GM18507 (cell line): ENCODE results near the gene ATF7IP2.
"Not testable (repeated sequence)": the region's sequence is repeated elsewhere in the genome, so short reads cannot be mapped to it uniquely, and the experiment has no call there.

Source experiments
- DNase-seq: peaks from one replicate; pipeline ENCODE4 v3.0.0; 2011; ENCODE audit warnings: low read depth; ENCODE audit not compliant: insufficient read length; ENCODE audit errors: extremely low spot score
- FAIRE-seq: peaks from 2 replicates; lab custom pipeline; 2011; peaks lifted over from hg19 to GRCh38; lab: Jason Lieb, UNC

The ATF7IP2 gene, protein sequence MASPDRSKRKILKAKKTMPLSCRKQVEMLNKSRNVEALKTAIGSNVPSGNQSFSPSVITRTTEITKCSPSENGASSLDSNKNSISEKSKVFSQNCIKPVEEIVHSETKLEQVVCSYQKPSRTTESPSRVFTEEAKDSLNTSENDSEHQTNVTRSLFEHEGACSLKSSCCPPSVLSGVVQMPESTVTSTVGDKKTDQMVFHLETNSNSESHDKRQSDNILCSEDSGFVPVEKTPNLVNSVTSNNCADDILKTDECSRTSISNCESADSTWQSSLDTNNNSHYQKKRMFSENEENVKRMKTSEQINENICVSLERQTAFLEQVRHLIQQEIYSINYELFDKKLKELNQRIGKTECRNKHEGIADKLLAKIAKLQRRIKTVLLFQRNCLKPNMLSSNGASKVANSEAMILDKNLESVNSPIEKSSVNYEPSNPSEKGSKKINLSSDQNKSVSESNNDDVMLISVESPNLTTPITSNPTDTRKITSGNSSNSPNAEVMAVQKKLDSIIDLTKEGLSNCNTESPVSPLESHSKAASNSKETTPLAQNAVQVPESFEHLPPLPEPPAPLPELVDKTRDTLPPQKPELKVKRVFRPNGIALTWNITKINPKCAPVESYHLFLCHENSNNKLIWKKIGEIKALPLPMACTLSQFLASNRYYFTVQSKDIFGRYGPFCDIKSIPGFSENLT

DNA sequence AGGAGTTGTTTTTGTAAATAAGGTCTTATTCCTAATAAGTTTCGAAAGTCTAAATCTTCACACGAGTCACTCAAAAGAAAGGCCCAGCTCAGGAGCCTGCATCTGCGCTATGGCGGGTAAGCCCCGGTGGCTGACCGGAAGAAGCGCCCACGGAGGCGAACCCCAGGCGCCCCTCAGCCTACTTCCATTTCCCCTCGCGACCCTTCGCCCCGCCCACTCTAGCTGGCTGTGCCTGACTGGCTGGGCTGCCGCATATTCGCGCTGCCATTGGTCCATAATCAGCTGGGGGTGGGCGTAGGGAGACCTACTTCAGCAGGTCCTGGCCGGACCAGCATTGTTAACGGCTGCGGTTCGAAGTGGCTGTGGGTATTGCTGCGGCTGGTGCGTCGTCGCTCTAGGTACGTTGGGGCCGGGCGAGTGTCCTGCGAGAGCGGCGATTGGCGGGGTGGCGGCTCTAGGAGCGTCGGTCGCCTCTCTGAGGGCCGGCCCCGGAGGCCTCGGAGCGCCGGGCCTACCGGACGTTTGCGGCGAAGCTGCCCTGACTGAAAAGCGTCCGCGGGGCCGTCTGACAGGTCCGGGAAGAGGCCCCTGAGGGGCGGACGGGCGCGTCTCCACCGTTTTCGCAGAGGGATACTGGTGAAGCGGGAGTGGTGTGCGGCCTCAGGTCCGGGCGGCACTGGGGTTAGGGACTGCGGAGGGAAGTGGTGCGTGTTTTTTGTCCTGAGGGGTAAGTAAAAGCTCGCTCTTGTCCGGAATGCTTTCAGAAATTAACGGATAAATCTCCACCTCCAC lies at the start of gene ATF7IP2:
Gene ATF7IP2, plus strand, starts transcription at position 337 of the 792 bp plus-strand sequence. CDS start 44,560 bp downstream, outside the sequence.
- DNase-seq (peak; percentile 86), FAIRE-seq (peak; percentile 90)

DNA sequence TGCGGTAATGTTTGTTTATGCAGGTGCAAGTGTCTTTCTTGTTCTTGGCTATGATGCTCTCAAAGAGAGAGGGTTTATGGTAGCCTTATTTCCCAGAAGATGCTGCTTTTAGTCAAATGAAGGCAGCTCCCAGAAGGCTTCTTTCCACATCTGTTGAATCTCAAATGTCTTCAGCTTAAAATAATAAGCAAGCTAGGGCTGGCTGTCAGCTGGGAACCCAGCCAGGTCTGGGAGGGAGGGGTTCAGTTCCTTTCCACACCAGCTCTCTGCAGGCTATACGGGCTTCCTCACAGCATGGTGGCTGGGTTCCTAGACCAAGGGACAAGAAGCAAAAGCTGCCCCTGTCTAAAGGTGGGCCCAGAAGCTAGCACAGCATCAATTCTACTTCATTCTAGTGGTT lies 47.4 kb upstream of the ATF7IP2 start:
- FAIRE-seq (no peak), DNase-seq (no peak)

DNA sequence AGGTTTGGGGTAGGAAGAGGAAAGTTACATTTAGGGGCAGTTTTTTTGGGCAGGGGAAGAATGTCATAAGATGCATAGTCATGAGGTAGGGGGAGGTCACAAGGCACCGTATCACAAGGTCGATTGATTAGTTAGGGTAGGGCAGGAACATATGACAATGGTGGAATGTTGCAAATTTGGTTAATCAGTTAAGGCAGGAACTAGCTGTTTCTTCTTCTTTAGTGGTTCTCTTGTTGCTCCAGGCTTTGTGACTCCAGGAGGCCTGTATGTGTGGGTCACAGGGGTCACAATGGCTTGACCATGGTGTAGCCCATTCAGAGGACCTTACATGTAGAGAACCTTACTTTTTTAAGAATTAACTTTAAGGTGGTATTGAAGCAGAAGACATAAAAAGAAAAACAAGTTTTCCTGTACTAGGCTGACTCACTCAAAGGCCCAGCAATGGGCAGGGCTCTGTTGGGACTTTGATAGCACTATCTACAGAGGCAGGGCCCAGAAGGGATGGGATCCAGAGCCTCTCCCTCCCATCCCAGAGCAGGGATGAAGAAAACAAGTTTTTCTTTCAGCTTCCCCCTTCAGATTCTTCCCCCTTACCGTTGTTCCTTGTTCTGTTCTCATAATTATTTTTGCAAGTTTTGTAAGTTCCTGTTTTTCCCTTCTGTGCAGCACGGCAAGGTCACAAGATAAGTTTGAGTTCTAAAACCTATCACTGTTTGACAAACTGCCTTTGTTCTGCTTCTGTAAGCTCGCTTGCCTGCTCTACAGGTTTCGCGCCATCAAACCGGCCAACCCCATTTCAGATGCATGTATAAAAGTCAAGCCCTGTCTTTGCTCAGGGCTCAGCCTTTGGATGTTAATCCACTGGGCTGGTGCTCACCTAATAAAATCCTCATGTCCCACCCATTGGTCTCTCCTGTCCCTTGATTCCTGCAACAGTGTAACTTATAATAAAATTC lies 45.8 kb upstream of the ATF7IP2 start:
- FAIRE-seq (no peak), DNase-seq (no peak)

DNA sequence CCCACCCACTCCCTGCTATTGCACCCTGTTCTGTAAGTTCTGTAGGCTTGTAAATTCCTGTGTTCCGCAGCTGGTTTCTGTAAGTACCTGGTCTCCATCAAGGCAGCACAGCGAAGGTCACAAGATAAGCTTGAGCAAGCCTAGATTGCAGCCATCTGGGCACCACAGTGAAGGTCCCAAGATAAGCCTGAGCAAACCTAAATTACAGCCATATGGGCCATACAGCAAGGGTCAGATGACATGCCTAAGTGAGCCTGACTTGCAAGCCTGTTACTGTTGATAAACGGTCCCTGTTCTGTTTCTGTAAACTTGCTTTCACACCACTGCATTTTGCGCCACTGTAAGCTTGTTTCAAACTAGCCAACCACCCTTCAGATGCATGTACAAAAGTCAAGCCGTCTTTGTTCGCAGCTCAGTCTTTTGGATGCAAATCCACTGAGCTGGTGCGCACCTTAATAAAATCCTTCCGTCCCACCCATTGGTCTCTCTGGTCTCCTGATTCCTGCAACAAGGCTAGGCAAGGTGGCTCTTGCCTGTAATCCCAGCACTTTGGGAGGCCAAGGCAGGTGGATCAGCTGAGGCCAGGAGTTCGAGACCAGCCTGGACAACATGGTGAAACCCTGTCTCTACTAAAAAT lies 42.6 kb upstream of the ATF7IP2 start:
- DNase-seq (no peak), FAIRE-seq (no peak)

DNA sequence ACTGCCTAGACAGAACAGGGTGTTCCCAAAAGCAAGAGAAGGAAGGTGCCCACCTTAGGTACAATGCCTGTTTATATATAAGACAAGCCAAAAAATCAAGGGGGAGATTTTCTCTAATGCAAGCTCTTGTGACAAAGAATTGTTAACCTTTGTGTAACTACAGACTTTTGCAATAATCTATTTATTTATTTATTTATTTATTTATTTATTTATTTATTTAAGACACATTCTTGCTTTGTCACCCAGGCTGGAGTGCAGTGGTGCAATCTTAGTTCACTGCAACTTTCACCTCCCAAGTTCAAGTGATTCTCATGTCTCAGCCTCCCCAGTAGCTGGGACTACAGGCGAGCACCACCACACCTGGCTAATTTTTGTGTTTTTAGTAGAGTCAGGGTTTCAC lies 41.2 kb upstream of the ATF7IP2 start:
- not testable (repeated sequence) for DNase-seq, FAIRE-seq

DNA sequence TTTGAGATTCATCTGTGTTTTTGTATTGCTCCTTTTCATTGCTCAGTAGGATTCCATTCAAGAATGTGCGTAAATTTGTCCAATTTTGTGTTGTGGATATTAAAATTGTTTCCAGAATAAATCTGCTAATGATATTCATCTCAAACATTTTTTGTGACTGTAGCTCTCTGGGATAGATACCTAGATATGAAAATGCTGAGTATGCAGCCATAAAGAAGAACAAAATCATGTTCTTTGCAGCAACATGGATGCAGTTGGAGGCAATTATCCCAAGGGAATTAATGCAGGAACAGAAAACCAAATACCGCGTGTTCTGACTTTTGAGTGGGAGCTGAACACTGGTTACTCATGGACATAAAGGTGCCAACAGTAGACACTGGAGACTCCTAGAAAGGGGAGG lies 40.2 kb upstream of the ATF7IP2 start:
- FAIRE-seq, result no peak
- DNase-seq, result no peak

DNA sequence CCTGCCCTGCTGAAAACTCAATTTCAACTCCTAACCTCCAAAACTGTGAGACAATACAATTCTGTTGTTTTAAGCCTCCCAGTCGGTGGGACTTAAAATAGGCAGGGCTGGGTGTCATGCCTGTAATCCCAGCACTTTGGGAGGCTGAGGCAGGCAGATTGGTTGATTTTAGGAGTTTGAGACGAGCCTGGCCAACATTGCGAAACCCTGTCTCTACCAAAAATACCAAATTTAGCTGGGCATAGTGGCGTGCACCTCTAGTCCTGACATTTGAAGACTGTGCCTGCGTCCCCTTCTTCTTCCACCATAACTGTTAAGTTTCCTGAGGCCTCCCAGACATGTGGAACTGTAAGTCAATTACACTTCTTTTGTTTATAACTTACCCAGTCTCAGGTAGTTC lies 36.0 kb upstream of the ATF7IP2 start:
- FAIRE-seq (no peak), DNase-seq (no peak)

DNA sequence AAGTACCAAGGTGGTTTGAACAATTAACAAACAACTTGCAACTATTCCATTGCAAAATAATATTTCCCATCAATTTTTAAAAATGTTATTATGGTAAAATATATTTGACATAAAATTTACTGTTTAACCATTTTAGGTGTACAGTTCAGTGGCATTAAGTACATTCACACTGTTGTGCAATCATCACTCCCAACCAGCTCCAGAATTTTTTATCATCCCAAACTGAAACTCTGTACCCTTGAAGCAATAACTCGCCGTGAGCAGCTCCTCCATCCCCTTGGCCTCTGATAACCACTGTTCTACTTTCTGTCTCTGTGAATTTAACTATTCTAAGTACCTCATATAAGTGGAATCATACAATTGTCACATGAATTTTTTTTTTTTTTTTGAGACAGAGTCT lies 33.6 kb upstream of the ATF7IP2 start:
- DNase-seq, result no peak

DNA sequence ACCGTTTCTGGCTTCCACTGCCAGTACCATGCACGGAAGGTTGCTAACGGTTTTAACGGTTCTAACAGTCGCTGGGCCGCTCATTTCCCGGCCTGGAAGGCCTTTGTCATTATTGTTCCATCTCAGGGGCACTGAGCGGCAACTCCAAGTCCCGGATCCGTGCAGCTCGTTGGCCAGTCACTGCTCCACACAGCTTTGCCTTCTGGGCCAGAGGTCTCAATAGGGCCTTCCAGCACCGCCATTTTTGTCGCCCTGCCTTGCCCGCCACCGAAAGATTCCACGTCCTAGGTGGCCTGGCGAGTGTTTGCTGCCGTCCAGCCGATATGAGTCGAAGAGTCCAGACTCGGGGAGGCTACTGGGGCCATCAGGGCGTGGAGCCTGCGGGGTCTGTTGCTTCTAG lies 30.3 kb upstream of the ATF7IP2 start:
- DNase-seq, result no peak
- no peak for FAIRE-seq

More for the DNA sequence above, 33.6 kb upstream of the ATF7IP2 start:
- FAIRE-seq, result no peak

DNA sequence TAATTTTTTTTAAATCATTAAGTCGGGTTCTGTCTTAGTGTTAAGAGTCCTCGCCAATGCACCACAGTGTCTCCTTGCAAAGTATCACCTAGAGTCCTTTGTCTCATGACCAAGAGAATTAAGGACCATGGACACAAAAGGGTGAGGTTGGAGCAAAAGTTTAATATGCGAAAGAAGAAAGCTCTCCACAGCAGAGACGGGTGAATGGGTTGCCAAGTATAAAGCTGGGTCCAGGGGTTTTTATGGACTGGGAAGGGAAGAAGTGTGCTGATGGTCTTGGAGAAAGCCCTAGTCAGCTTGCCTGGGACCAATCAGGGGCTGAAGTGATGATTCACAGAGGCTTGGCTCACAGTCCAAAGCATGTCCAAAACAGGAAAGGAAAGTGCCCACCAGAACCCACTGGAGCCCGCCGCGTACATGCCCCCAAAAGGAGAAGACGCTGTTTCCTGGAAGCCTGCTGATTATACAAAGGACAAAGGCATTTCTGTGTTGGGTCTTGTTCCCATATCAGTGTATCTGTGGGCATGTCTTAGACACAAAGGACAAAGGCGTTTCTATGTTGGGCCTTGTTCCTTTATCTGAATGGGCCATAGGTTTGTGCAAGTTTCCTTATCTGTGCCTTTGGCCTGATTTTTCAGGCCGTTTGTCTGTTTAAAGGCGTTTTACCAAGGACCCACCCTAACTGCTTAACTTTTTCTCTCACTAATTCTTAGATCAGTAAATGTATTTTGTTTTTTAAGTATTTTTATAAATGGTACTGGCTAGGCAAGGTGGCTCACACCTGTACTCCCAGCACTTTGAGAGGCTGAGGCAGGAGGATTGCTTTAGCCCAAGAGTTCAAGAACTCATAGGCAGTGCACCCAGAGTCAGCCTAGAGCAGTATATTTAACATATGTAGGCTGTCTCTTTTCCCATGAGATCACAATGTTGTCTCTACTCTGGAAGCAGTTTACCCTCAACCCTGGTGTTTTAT lies 28.7 kb upstream of the ATF7IP2 start:
- DNase-seq (no peak), FAIRE-seq (no peak)

DNA sequence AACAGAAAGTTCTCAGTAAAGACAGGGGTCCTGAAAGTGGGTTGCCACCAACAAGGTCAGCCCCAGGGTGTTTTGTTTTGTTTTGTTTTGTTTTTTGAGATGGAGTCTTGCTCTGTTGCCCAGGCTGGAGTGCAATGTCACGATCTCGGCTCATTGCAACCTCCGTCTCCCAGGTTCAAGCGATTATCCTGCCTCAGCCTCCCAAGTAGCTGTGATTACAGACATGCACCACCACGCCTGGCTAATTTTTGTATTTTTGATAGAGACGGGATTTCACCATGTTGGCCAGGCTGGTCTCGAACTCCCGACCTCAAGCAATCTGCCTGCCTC lies 24.1 kb upstream of the ATF7IP2 start:
- DNase-seq, FAIRE-seq: not testable (repeated sequence)

DNA sequence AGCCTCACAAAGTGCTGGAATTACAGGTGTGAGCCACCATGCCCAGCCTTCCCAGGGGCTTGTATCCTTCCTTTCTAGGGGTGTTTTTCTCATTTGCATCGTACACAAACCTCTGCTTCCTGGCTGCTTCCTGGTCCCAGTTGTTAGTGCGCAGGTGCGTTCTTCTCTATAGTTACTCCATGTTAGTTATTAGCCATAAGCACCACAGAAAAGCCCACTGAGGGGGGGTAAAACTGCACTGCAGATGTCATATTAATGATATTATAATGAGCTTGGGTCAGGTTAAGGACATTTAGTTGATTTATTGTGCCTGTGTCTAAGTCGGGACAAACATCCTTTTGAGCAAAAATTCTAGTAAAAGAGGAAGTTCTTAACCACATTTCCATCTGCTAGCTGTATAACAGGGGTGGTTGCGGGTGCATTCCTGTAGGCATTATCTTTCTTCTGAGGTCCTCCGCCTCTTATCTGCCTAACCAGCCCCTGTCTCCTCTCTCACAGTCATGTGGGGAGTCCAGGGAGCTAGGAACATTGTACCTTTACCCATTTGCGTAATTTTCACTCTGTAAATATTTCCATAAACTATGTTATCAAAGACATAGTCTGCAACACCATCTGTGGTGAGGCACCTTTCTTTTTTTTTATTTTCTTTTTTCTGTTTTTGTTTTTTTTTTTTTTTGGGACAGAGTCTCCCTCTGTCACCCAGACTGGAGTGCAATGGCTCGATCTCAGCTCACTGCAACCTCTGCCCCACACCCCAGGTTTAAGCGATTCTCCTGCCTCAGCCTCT lies 23.6 kb upstream of the ATF7IP2 start:
- DNase-seq (no peak), FAIRE-seq (peak; percentile 72)

DNA sequence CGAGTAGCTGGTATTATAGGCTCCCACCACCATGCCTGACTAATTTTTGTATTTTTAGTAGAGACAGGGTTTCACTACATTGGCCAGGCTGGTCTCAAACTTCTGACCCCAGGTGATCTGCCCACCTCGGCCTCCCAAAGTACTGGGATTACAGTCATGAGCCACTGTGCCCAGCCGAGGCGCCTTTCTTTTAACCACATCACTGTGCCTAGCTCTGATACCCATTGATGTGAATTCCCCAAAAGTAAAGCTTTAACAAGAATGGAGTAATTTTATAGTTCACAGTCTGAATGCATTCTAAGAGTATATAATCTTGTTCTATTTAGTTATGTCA lies 23.0 kb upstream of the ATF7IP2 start:
- not testable (repeated sequence) for DNase-seq, FAIRE-seq

DNA sequence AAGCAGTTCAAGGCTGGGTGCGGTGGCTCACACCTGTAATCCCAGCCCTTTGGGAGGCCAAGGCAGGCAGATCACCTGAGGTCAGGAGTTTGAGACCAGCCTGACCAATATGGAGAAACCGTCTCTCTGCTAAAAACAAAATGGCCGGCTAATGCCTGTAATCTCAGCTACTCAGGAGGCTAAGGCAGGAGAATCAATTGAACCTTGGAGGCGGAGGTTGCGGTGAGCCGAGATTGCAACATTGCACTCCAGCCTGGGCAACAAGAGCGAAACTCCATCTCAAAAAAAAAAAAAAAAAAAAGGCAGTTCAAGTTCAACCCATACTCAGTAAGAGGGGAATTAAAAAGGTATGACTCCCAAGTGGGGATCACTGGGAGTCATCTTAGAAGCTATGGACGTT lies 19.2 kb upstream of the ATF7IP2 start:
- not testable (repeated sequence) for FAIRE-seq, DNase-seq

DNA sequence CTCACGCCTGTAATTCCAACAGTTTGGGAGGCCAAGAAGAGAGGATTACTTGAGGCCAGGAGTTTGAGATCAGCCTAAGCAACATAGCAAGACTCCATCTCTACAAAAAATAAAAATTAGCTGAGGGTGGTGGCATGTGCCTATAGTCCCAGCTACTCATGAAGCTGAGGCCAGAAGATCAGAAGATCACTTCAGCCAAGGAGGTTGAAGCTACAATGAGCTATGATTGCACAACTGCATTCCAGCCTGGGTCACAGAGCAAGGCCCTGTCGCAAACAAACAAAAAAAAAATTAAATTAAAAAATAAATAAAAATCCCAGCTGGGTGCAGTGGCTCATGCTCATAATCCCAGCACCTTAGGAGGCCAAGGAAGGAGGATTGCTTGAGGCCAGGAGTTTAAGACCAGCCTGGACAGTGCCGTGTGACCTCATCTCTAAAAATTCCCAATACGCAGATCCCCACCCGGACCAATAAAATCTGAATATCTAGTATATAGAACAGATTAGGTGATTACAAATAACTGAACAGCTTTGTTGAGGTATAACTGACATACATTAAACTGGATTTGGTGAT lies 18.2 kb upstream of the ATF7IP2 start:
- DNase-seq (no peak), FAIRE-seq (no peak)

DNA sequence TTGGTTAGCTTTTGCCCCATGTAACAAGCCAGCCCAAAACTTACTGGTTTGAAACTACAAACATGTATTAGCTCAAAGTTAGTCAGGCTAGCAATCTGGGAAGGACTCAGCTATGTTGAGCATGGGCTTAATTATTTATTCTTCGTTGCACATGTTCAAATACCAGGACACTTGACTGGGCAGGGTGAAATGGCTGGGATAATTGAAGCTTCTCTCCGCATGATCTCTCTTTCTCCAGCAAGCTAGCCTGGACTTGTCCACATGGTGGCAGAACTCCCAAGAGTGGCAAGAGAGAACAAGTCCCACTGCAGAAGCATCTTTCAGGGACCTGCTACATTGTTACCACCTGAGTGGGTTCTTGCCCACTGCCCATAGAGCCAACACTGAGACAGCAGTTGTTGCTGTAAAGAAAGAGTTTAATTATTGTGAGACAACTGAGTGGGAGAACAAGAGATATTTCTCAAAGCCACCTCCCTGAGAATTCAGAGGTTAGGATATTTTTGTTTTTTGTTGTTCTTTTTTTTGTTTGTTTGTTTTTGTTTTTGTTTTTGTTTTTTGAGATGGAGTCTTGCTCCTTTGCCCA lies 16.8 kb upstream of the ATF7IP2 start:
- DNase-seq, result no peak
- no peak for FAIRE-seq
